ENCODE data around the gene RIMBP3C. TPM values are rescaled to one million over a fixed set of nuclear protein-coding genes. Genes with fewer than 3 reads are reported as not detected.
"Not testable (repeated sequence)": the region's sequence is repeated elsewhere in the genome, so short reads cannot be mapped to it uniquely, and the experiment has no call there.

RIMBP3C gene, protein sequence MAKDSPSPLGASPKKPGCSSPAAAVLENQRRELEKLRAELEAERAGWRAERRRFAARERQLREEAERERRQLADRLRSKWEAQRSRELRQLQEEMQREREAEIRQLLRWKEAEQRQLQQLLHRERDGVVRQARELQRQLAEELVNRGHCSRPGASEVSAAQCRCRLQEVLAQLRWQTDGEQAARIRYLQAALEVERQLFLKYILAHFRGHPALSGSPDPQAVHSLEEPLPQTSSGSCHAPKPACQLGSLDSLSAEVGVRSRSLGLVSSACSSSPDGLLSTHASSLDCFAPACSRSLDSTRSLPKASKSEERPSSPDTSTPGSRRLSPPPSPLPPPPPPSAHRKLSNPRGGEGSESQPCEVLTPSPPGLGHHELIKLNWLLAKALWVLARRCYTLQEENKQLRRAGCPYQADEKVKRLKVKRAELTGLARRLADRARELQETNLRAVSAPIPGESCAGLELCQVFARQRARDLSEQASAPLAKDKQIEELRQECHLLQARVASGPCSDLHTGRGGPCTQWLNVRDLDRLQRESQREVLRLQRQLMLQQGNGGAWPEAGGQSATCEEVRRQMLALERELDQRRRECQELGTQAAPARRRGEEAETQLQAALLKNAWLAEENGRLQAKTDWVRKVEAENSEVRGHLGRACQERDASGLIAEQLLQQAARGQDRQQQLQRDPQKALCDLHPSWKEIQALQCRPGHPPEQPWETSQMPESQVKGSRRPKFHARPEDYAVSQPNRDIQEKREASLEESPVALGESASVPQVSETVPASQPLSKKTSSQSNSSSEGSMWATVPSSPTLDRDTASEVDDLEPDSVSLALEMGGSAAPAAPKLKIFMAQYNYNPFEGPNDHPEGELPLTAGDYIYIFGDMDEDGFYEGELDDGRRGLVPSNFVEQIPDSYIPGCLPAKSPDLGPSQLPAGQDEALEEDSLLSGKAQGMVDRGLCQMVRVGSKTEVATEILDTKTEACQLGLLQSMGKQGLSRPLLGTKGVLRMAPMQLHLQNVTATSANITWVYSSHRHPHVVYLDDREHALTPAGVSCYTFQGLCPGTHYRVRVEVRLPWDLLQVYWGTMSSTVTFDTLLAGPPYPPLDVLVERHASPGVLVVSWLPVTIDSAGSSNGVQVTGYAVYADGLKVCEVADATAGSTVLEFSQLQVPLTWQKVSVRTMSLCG (N-terminal part only)
- total RNA-seq, result not detected

DNA sequence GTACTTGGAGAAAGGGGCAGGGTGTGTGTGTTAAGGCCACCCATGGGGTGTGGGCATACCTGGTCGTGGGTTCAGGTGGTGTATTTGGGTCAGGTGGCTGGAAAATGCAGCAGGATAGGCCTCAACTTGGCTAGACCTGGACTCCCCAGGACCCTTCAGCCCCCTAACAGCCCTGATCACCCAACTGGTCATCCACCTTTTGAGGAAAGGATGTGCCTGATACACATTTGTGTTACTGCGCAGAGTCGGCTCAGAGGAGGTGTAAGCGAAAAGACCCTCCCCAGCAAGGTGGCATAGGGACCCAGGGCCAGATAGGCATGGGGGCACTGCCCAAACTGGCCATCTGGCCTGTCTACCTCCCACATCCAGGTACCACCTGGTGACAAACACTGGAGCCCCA lies at the start of gene RIMBP3C:
RIMBP3C (minus strand) TSS at position 101 of the 400 bp plus-strand sequence. CDS start 485 bp downstream, outside the sequence.
- H3K9ac ChIP-seq (ENCODE audit: low read depth in 1 of 3, low read length in 3 of 3); H3K4me1 ChIP-seq (ENCODE audit: control insufficient read depth in 3 of 3, insufficient read depth in 3 of 3, low read length in 3 of 3); H3K27me3 ChIP-seq (ENCODE audit: control insufficient read depth in 3 of 3, insufficient read depth in 3 of 3, low read length in 3 of 3); H3K9me3 ChIP-seq (ENCODE audit: control insufficient read depth in 3 of 3, low read length in 3 of 3); H3K27ac ChIP-seq (ENCODE audit: low read depth, low read length); H3K4me3 ChIP-seq (ENCODE audit: low read length in 3 of 3); H3K36me3 ChIP-seq (ENCODE audit: control insufficient read depth in 3 of 3, insufficient read depth in 3 of 3, low read length in 3 of 3): not testable (repeated sequence)

DNA sequence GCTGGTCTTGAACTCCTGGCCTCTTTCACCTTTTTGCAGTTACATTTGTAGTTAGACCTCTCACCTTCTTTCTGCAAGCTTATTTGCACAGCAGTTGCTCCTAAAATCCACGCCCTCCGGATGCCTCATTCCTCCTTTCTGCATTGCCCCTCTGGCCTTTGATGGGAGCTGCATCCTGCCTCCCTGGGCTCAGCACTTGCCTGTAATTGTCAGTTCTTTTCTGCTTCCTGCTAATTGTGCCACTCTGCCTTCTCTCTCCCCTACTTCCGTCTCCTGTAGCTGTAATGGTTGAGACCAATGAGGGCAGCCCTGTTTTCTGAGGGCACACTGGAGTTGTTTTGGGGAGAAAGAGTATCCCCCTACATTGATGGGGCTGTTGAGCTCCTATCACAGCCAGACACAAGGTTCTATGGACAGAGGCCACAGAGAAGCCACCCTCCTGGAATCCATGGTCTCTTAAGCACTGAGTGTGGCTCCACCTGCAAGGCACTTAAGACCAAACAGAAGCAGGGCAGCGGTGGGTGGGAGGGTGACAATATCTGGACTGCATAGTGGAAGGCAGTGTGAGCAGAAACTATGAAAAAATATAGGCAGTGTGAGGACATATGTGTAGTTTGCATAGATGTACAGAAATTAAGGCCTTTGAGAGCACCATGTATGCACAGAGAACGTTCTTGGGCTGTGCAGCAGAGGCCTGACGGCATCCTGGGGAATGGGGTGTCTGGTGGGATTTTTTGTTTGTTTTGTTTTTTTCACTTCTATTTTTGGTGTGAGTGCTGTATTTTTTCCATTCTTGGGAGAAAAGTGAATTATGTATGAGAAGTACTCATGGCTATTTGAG lies 48.0 kb upstream of the RIMBP3C start:
- H3K36me3 ChIP-seq (ENCODE audit: control insufficient read depth in 3 of 3, insufficient read depth in 3 of 3, low read length in 3 of 3), result peaks cover 6 to 14% (median 8%) of the 10 kb centered on the region in 3 donors
- H3K9me3 ChIP-seq (ENCODE audit: control insufficient read depth in 3 of 3, low read length in 3 of 3), result no peaks in the 10 kb centered on the region
- H3K27ac ChIP-seq (ENCODE audit: low read depth, low read length), result no peak overlapping the region
- H3K27me3 ChIP-seq (ENCODE audit: control insufficient read depth in 3 of 3, insufficient read depth in 3 of 3, low read length in 3 of 3), result no peaks in the 10 kb centered on the region
- H3K9ac ChIP-seq (ENCODE audit: low read depth in 1 of 3, low read length in 3 of 3), result no peak overlapping the region
- H3K4me3 ChIP-seq (ENCODE audit: low read length in 3 of 3), result no peak overlapping the region
- H3K4me1 ChIP-seq (ENCODE audit: control insufficient read depth in 3 of 3, insufficient read depth in 3 of 3, low read length in 3 of 3), result peaks cover 7 to 8% (median 7%) of the 10 kb centered on the region in 3 donors

DNA sequence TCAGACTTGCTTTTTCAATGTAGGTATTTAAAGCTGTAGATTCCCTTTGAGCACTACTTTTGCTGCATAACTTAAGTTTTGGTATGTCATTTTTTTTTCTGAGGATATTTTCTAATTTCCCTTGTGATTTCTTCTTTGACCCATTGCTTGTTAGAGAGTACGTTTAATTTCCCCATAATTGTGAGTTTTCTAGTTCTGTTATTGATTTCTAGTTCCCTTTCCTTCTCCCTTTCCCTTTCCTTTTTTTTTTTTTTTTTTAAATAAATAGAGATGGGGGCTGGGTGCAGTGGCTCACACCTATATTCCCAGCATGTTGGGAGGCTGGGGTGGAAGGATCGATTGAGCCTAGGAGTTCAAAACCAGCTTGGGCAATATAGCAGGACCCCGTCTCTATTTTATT lies 47.0 kb upstream of the RIMBP3C start:
- H3K4me1 ChIP-seq (ENCODE audit: control insufficient read depth in 3 of 3, insufficient read depth in 3 of 3, low read length in 3 of 3), result peaks cover 7 to 17% (median 15%) of the 10 kb centered on the region in 3 donors
- H3K27me3 ChIP-seq (ENCODE audit: control insufficient read depth in 3 of 3, insufficient read depth in 3 of 3, low read length in 3 of 3), result no peaks in the 10 kb centered on the region
- H3K36me3 ChIP-seq (ENCODE audit: control insufficient read depth in 3 of 3, insufficient read depth in 3 of 3, low read length in 3 of 3), result peaks cover 15 to 24% (median 17%) of the 10 kb centered on the region in 3 donors
- H3K4me3 ChIP-seq (ENCODE audit: low read length in 3 of 3), result no peak overlapping the region
- no peaks in the 10 kb centered on the region for H3K9me3 ChIP-seq (ENCODE audit: control insufficient read depth in 3 of 3, low read length in 3 of 3)
- no peak overlapping the region for H3K27ac ChIP-seq (ENCODE audit: low read depth, low read length)
- no peak overlapping the region for H3K9ac ChIP-seq (ENCODE audit: low read depth in 1 of 3, low read length in 3 of 3)

DNA sequence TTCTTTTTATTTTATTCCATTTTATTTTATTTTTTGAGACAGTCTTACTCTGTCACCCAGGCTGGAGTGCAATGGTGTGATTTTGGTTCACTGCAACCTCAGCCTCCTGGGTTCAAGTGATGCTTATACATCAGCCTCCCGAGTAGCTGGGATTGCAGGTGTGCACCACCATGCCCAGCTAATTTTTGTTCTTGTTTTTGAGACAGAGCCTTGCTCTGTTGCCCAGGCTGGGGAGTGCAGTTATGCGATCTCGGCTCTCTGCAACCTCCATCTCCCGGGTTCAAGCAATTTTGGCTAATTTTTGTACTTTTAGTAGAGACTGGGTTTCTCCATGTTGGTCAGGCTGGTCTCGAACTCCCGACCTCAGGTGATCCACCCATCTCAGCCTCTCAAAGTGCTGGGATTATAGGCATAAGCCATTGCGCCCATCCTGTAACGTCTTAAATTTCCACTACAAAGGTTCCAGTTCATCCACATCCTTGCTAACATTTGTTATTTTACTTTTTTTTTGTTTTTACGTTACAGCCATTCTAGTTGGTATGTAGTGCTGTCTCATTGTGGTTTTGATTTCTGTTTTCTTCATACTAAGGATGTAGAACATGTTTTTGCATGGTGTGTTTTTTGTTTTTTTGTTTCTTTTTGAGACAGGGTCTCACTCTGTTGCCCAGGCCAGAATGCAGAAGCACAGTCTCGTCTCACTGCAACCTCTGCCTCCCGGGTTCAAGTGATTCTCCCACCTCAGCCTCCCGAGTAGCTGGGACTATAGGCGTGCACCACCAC lies 45.3 kb upstream of the RIMBP3C start:
- peaks cover 18 to 28% (median 22%) of the 10 kb centered on the region in 3 donors for H3K36me3 ChIP-seq (ENCODE audit: control insufficient read depth in 3 of 3, insufficient read depth in 3 of 3, low read length in 3 of 3)

DNA sequence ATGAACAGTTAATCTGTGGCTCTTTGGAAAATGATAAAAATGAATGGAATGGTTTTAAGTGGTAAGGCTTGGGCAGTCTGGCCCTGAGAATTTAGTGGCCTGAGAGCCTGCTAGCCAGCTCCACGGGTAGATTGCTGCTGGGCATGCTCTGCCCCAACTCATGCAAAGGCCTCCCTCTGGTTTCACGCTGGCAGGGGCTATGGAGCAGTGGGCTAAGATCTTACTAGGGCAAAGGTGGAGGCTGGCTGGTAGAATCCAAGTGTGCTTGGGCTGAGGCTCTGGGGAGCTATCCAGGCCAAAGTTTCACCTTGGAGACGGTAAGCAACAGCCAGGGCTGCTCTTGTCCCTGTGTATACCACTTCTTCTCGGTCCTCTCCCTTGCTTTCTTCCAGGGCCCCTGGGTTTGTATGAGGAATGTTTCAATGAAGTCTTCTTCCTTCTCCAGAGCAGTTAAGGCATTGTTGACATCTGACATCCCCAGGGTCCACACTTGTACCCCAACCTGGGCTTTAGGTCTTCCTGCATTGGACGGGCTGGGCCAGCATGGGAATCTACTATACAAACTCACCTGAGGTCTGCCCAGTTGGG lies 43.7 kb upstream of the RIMBP3C start:
- Histone ChIP-seq H3K9me3 (ENCODE audit: control insufficient read depth in 3 of 3, low read length in 3 of 3) (no peaks in the 10 kb centered on the region), H3K4me1 (ENCODE audit: control insufficient read depth in 3 of 3, insufficient read depth in 3 of 3, low read length in 3 of 3) (peaks cover 29 to 44% (median 39%) of the 10 kb centered on the region in 3 donors), H3K27ac (ENCODE audit: low read depth, low read length) (no peak overlapping the region), H3K4me3 (ENCODE audit: low read length in 3 of 3) (no peak overlapping the region), H3K27me3 (ENCODE audit: control insufficient read depth in 3 of 3, insufficient read depth in 3 of 3, low read length in 3 of 3) (no peaks in the 10 kb centered on the region), H3K36me3 (ENCODE audit: control insufficient read depth in 3 of 3, insufficient read depth in 3 of 3, low read length in 3 of 3) (peaks cover 18 to 28% (median 22%) of the 10 kb centered on the region in 3 donors), H3K9ac (ENCODE audit: low read depth in 1 of 3, low read length in 3 of 3) (no peak overlapping the region)

More for the DNA sequence above, 45.3 kb upstream of the RIMBP3C start:
- peaks cover 18 to 33% (median 27%) of the 10 kb centered on the region in 3 donors for H3K4me1 ChIP-seq (ENCODE audit: control insufficient read depth in 3 of 3, insufficient read depth in 3 of 3, low read length in 3 of 3)
- not testable (repeated sequence) for H3K27ac ChIP-seq (ENCODE audit: low read depth, low read length); H3K9me3 ChIP-seq (ENCODE audit: control insufficient read depth in 3 of 3, low read length in 3 of 3); H3K9ac ChIP-seq (ENCODE audit: low read depth in 1 of 3, low read length in 3 of 3); H3K27me3 ChIP-seq (ENCODE audit: control insufficient read depth in 3 of 3, insufficient read depth in 3 of 3, low read length in 3 of 3); H3K4me3 ChIP-seq (ENCODE audit: low read length in 3 of 3)

DNA sequence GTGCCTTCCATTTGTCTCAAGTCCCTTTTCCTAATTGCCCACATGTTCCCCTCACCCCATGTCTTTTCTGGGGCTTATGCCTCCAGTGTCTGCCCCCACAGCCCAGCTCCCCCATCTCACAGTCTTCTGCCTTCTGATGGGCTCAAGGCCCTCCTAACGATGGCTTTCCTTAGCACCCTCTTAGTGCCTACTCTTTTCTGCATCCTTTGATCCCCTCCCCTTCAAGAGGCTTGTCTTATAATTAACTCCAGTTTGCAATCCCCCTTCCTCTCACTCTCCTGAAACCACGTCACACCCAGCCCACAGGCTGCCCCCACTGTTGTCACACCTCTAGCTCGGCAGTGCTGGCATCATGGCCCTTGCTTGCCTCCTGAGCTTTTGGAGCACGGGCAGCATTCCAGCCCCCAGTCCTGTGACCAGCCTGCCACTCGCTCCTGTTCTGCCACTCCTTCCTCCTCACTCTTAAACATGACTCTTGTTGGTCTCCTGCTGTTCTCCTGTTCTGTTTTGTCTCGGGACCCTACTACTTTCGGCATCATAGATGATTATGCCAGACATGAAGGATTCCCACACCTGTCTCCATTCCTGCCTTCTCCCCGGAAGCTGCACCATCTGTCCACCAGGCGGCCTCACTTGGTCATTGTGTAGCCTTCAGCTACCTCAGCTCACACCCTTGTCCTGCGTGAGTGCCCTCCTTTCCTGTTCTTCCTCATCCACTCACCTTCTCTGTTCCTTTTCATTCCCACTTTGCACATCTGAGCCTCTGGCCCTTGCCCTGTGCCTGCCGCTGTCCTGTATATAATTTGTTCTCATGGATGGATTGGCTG lies 42.4 kb upstream of the RIMBP3C start:
- H3K36me3 ChIP-seq (ENCODE audit: control insufficient read depth in 3 of 3, insufficient read depth in 3 of 3, low read length in 3 of 3), result peaks cover 18 to 28% (median 22%) of the 10 kb centered on the region in 3 donors
- no peaks in the 10 kb centered on the region for H3K27me3 ChIP-seq (ENCODE audit: control insufficient read depth in 3 of 3, insufficient read depth in 3 of 3, low read length in 3 of 3)
- no peak overlapping the region for H3K9ac ChIP-seq (ENCODE audit: low read depth in 1 of 3, low read length in 3 of 3)
- no peak overlapping the region for H3K27ac ChIP-seq (ENCODE audit: low read depth, low read length)
- H3K9me3 ChIP-seq (ENCODE audit: control insufficient read depth in 3 of 3, low read length in 3 of 3), result no peaks in the 10 kb centered on the region
- H3K4me1 ChIP-seq (ENCODE audit: control insufficient read depth in 3 of 3, insufficient read depth in 3 of 3, low read length in 3 of 3), result peaks cover 29 to 48% (median 43%) of the 10 kb centered on the region in 3 donors
- H3K4me3 ChIP-seq (ENCODE audit: low read length in 3 of 3), result no peak overlapping the region

DNA sequence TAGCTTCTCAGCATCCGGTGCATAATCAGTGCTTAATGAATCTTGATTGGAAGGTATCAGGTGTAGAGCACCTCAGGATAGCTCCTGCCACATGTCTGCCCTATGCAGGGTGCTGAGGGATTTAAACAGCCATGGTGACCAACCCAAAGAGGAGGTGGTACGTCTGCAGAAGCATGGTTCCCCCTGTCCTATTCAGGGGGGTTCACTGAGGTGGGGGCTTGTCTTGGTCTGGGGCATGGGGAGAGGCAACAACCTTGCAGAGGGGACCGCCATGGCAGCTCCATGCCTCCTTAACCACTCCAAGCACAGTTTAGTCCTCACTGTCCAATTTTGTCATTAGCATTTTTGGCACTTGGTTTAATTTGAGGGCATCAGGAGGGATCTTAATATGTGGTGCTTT lies 41.2 kb upstream of the RIMBP3C start:
- Histone ChIP-seq H3K9ac (ENCODE audit: low read depth in 1 of 3, low read length in 3 of 3) (peak overlapping the region in 1 of 3 donors; percentile 28), H3K27me3 (ENCODE audit: control insufficient read depth in 3 of 3, insufficient read depth in 3 of 3, low read length in 3 of 3) (no peaks in the 10 kb centered on the region), H3K27ac (ENCODE audit: low read depth, low read length) (no peak overlapping the region), H3K36me3 (ENCODE audit: control insufficient read depth in 3 of 3, insufficient read depth in 3 of 3, low read length in 3 of 3) (peaks cover 18 to 28% (median 22%) of the 10 kb centered on the region in 3 donors), H3K4me3 (ENCODE audit: low read length in 3 of 3) (no peak overlapping the region), H3K9me3 (ENCODE audit: control insufficient read depth in 3 of 3, low read length in 3 of 3) (no peaks in the 10 kb centered on the region), H3K4me1 (ENCODE audit: control insufficient read depth in 3 of 3, insufficient read depth in 3 of 3, low read length in 3 of 3) (peaks cover 29 to 54% (median 48%) of the 10 kb centered on the region in 3 donors)

DNA sequence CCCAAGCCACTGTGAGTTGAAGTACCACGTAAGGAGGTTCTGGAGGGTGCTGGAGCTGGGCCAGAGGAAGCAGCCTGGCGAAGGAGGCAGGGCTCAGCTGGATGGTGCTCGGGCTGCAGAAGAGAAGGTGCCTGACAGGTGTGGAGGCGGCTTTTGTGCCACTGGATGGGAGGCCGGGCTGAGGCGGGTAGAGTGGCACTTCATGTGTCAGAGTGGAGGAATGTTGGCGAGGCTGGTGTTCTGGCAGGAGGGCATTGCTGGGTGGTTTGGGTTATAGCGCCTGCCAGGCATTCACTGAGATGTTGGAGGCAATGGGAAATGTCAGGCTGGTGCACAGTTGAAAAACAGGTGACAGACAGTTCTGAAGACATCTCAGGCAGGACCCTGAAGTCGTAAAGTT lies 40.4 kb upstream of the RIMBP3C start:
- Histone ChIP-seq H3K4me3 (ENCODE audit: low read length in 3 of 3) (no peak overlapping the region), H3K36me3 (ENCODE audit: control insufficient read depth in 3 of 3, insufficient read depth in 3 of 3, low read length in 3 of 3) (peaks cover 18 to 28% (median 22%) of the 10 kb centered on the region in 3 donors), H3K4me1 (ENCODE audit: control insufficient read depth in 3 of 3, insufficient read depth in 3 of 3, low read length in 3 of 3) (peaks cover 29 to 55% (median 48%) of the 10 kb centered on the region in 3 donors), H3K9me3 (ENCODE audit: control insufficient read depth in 3 of 3, low read length in 3 of 3) (no peaks in the 10 kb centered on the region), H3K27ac (ENCODE audit: low read depth, low read length) (no peak overlapping the region), H3K9ac (ENCODE audit: low read depth in 1 of 3, low read length in 3 of 3) (peak overlapping the region in 1 of 3 donors; percentile 25), H3K27me3 (ENCODE audit: control insufficient read depth in 3 of 3, insufficient read depth in 3 of 3, low read length in 3 of 3) (no peaks in the 10 kb centered on the region)

All from skeletal muscle tissue (tissue), 4 donors.